H1 (cell line): ENCODE measurements around the gene ALK. TPM values are rescaled to one million over a fixed set of nuclear protein-coding genes. Genes with fewer than 3 reads are reported as not detected.

Source experiments
- CBX5 ChIP-seq: fragments of 300-800, 300-1000 bp; sonication (generic); IDR thresholded peaks from 2 replicates; pipeline ENCODE4 v1.7.1; 2016; ENCODE audit warnings: antibody characterized with exemption, low read length, low read depth
- RBBP5 ChIP-seq: IDR thresholded peaks from 2 replicates; pipeline ENCODE4 v1.7.1; 2012; ENCODE audit warnings: low read depth, mild to moderate bottlenecking, inconsistent platforms, low read length, moderate library complexity, borderline replicate concordance
- RFX5 ChIP-seq: IDR thresholded peaks from 2 replicates; pipeline ENCODE4 v1.6.1; 2011; ENCODE audit warnings: low read depth, low read length, improper control_type of control experiment, borderline replicate concordance
- SP4 ChIP-seq: IDR thresholded peaks from 2 replicates; pipeline ENCODE4 v1.6.1; 2012; ENCODE audit warnings: low read length, inconsistent platforms
- polyA plus RNA-seq, 7 experiments: library from polyadenylated mRNA; depleted of rRNA in 3 of 7; stranded (reverse) in 5 of 7; unstranded in 2 of 7; fragments of >200 nt in 5 of 7; fragments of 200-250 nt in 2 of 7; gene quantifications; 1 replicate in 5 of 7; 2 replicates in 1 of 7; 4 replicates in 1 of 7; pipeline versions ENCODE4 v1.2.1 to v1.2.3, GENCODE V29; 2011 to 2013; ENCODE audit warnings: missing spikeins in 2 of 7, mixed read lengths in 2 of 7
- total RNA-seq: library from RNA; stranded (reverse); fragmentation: NEBNext Ultra II Directional; extraction: Animal tissue kit (Norgen Biotek cat#: 25700); gene quantifications from 2 replicates; pipeline ENCODE4 v1.2.1, GENCODE V29; 2021

The ALK gene
- total and polyA plus RNA-seq, 2 of the 8 experiments (the other 6 are each of a cell fraction or from before 2014, with no cell fraction given), result 0.02 to 0.09 TPM

GRCh38 chr2:29803537-29803936 lies 117.8 kb downstream of the ALK start (continued):
- TF ChIP-seq RFX5 (no peak), CBX5 (no peak), RBBP5 (no peak), SP4 (no peak)
